ENCODE measurements around the gene ANO1. TPM values are rescaled to one million over a fixed set of nuclear protein-coding genes. Genes with fewer than 3 reads are reported as not detected.

ANO1 gene
- total RNA-seq, 4 donors from 2014 or later, result 1.5 to 8.7 (median 4.6) TPM

GRCh38 chr11:70040869-70041501, 37.1 kb upstream of the ANO1 start:
- TF ChIP-seq, protein P1, sequence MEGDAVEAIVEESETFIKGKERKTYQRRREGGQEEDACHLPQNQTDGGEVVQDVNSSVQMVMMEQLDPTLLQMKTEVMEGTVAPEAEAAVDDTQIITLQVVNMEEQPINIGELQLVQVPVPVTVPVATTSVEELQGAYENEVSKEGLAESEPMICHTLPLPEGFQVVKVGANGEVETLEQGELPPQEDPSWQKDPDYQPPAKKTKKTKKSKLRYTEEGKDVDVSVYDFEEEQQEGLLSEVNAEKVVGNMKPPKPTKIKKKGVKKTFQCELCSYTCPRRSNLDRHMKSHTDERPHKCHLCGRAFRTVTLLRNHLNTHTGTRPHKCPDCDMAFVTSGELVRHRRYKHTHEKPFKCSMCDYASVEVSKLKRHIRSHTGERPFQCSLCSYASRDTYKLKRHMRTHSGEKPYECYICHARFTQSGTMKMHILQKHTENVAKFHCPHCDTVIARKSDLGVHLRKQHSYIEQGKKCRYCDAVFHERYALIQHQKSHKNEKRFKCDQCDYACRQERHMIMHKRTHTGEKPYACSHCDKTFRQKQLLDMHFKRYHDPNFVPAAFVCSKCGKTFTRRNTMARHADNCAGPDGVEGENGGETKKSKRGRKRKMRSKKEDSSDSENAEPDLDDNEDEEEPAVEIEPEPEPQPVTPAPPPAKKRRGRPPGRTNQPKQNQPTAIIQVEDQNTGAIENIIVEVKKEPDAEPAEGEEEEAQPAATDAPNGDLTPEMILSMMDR (IDR thresholded peaks at IDR 0.05; ENCODE audit: low read depth), result no peak

- TF ChIP-seq, protein P1 (IDR thresholded peaks at IDR 0.05; ENCODE audit: low read depth), result no peak
Measured at GRCh38 chr11:70043482-70043881, 34.6 kb upstream of the ANO1 start.

DNA sequence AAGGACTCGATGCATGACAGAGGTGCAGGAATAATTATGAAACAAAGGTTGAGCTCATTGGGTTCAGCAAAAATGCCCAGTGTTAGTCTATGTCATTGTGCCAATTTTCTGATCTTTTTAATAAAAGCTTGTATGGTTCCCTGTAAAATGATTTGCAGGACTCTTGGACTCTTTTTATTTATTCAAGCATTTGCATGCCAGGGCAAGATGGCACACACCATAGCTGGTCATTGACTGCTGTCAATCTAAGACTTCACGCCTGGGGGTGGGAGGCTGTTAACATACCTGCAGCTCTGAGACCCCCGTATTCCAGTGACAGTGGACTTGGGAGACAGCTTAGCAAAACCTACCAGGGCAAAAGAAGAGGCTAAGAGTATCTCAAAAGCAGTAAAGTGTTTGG, 32.0 kb upstream of the ANO1 start:
- TF ChIP-seq, protein P1 (IDR thresholded peaks at IDR 0.05; ENCODE audit: low read depth), result no peak

DNA sequence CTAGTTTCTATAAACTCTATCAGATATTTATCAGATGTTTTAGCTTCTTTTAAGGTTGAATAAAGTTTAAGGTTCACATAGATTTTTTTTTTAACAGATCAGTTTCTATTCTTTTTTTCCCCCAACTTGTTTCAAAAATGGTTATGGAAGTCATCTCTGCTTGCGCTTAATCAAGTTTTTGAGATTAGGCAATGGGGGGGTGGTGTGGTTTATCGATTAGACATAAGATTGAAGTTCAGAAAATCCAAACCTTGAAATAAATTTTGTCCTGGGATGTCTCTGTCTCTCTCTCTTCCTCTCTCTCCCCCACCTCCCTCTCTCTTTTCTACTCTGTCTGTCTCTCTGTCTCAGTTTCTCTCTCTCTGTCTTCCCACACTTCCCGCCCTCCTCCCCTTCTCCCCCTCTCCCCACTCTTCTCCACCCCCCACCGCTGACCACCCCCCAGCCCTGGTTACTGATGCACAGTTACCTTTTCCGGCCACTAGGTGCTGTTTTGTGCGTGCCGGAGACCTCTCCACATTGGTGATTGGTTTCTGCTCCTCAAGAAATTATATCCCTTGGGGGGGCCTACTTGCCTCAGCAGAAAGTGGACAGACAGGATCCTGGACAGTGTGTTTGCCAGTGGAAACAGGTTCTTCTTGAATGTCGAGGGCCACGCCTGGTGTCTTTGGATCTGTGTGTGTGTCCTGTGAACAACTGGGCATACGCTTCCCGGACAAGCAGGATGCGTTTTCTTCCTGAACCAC, 29.7 kb upstream of the ANO1 start:
- TF ChIP-seq, protein P1 (IDR thresholded peaks at IDR 0.05; ENCODE audit: low read depth), result no peak

GRCh38 chr11:70049045-70049444, 29.1 kb upstream of the ANO1 start:
- TF ChIP-seq, protein P1 (IDR thresholded peaks at IDR 0.05; ENCODE audit: low read depth), result no peak

DNA sequence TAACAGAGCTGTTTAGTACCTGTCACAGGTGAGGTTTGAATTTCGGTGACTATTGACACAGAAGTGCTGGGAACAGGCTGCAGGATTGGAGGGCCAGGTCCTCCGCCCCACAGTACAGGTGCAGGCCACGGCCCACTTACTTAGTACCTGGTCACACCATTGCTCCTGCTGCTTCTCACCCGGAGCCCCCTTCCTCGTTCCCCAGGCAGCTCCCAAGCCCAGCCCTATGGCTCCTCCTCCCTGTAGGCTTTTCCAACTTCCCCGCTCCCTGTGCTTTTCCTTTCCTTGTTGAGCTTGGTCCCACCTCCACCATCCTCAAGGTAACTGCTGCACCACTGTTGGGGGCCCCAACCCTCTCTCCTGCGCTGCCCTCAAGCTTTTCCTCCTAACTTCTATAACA, 27.9 kb upstream of the ANO1 start:
- TF ChIP-seq, protein P1 (IDR thresholded peaks at IDR 0.05; ENCODE audit: low read depth), result no peak

GRCh38 chr11:70054004-70054403, 24.1 kb upstream of the ANO1 start:
- TF ChIP-seq, protein P1 (IDR thresholded peaks at IDR 0.05; ENCODE audit: low read depth), result no peak

Measured in subcutaneous adipose tissue (tissue), 4 donors.